ENCODE measurements around the gene ZSWIM3. TPM values are rescaled to one million over a fixed set of nuclear protein-coding genes. Genes with fewer than 3 reads are reported as not detected.

ZSWIM3 gene
- total RNA-seq, 4 donors from 2014 or later: 2.2 to 4.5 (median 3.9) TPM

DNA sequence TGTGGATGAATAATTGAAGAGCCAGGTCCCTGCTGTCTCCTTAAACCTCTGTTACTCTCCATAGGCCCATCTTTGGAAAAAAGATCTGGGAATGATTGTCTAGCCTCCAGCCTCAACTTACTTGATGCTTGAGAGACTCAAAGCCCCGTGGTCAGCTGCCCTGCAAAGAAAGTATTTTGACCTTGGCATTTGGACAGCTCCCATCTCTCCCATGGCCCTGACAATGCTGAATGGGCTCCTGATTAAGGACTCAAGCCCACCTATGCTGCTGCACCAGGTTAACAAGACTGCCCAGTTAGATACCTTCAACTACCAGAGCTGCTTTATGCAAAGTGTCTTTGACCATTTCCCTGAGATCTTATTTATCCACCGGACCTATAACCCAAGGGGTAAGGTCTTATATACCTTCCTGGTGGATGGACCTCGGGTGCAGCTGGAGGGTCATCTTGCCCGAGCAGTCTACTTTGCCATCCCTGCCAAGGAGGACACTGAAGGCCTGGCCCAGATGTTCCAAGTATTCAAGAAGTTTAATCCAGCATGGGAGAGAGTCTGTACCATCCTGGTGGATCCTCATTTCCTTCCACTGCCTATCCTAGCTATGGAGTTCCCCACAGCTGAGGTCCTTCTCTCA is 25.2 kb downstream of the ZSWIM3 start:
- intact Hi-C loops (cut with DNase I): no loop called here
- no peaks in the 10 kb centered on the region for H3K9me3 ChIP-seq
- WGBS, 2 donors: 84 to 89% methylated on average over 4 of the region's 4 CpGs
- H3K36me3 ChIP-seq: peaks cover 9 to 23% of the 10 kb centered on the region in 2 donors
- no peak for TF ChIP-seq CTCF (IDR thresholded peaks at IDR 0.05)
- TF ChIP-seq POLR2A (IDR thresholded peaks at IDR 0.05): no peak
- no peak overlapping the region for H3K4me3 ChIP-seq (replicated peaks in 1 of 3)
- H3K27me3 ChIP-seq: no peaks in the 10 kb centered on the region
- H3K27ac ChIP-seq: no peak overlapping the region
- DNase-seq: no peak
- H3K4me1 ChIP-seq: peaks cover 9 to 21% of the 10 kb centered on the region in 2 donors

- intact Hi-C loops (cut with DNase I): no loop called here
- no peaks in the 10 kb centered on the region for H3K27me3 ChIP-seq
- 81 to 86% methylated on average over 8 to 9 of the region's 9 CpGs for WGBS, 2 donors
- H3K27ac ChIP-seq: no peak overlapping the region
- peaks cover 9 to 18% of the 10 kb centered on the region in 2 donors for H3K36me3 ChIP-seq
- no peak for DNase-seq
- H3K4me3 ChIP-seq (replicated peaks in 1 of 3): no peak overlapping the region
- no peak for TF ChIP-seq POLR2A (IDR thresholded peaks at IDR 0.05)
- no peak for TF ChIP-seq CTCF (IDR thresholded peaks at IDR 0.05)
- H3K4me1 ChIP-seq: peaks cover 9 to 21% of the 10 kb centered on the region in 2 donors
- no peaks in the 10 kb centered on the region for H3K9me3 ChIP-seq
Observed at GRCh38 chr20:45883100-45883469, 25.7 kb downstream of the ZSWIM3 start.

- Histone ChIP-seq H3K4me3 (replicated peaks in 1 of 3) (no peak overlapping the region), H3K9me3 (no peaks in the 10 kb centered on the region), H3K27ac (no peak overlapping the region), H3K4me1 (peaks cover 8 to 23% of the 10 kb centered on the region in 2 donors), H3K36me3 (peaks cover 9 to 14% of the 10 kb centered on the region in 2 donors), H3K27me3 (no peaks in the 10 kb centered on the region)
- no peak for DNase-seq
- no peak for TF ChIP-seq CTCF (IDR thresholded peaks at IDR 0.05)
- no peak for TF ChIP-seq POLR2A (IDR thresholded peaks at IDR 0.05)
- intact Hi-C loops (cut with DNase I): no loop called here
- WGBS, 2 donors: 93 to 95% methylated on average over 12 to 15 of the region's 19 CpGs
Observed at GRCh38 chr20:45886590-45887345, 29.4 kb downstream of the ZSWIM3 start.

- intact Hi-C loops (cut with DNase I): no loop called here
- Histone ChIP-seq H3K27ac (no peak within 1 kb of the TSS), H3K27me3 (no peaks in the 10 kb centered on the region)
Observed at GRCh38 chr20:45887346-45887715, 29.9 kb downstream of the ZSWIM3 start, which contains the start of gene SPATA25. Gene SPATA25 (minus strand): TSS chr20:45887622. CDS start chr20:45887590, 32 bp downstream.

More at GRCh38 chr20:45887346-45887715, 29.9 kb downstream of the ZSWIM3 start, which contains the start of gene SPATA25:
- whole genome bisulfite sequencing, 2 donors: 87 to 98% methylated on average over 8 of the region's 8 CpGs
- Histone ChIP-seq H3K4me1 (peaks cover 10 to 26% of the 10 kb centered on the region in 2 donors), H3K36me3 (peaks cover 9 to 14% of the 10 kb centered on the region in 2 donors), H3K4me3 (replicated peaks in 1 of 3) (no peak within 1 kb of the TSS), H3K9me3 (no peaks in the 10 kb centered on the region)
- DNase-seq: no peak
- TF ChIP-seq CTCF (IDR thresholded peaks at IDR 0.05): no peak
- TF ChIP-seq POLR2A (IDR thresholded peaks at IDR 0.05): no peak

Measured in thyroid gland (tissue), 4 donors.